GM19467 (cell line): ENCODE data around the gene THBD.

Source experiments
- ATAC-seq: cut with Tn5 transposase; IDR thresholded peaks from one replicate; pipeline ENCODE4 v1.9.1; 2021; ENCODE audit warnings: mild to moderate bottlenecking, moderate library complexity; ENCODE audit not compliant: unreplicated experiment

The THBD gene

GRCh38 chr20:23084845-23085365 is 35.4 kb upstream of the THBD start:
- no peak for ATAC-seq

DNA sequence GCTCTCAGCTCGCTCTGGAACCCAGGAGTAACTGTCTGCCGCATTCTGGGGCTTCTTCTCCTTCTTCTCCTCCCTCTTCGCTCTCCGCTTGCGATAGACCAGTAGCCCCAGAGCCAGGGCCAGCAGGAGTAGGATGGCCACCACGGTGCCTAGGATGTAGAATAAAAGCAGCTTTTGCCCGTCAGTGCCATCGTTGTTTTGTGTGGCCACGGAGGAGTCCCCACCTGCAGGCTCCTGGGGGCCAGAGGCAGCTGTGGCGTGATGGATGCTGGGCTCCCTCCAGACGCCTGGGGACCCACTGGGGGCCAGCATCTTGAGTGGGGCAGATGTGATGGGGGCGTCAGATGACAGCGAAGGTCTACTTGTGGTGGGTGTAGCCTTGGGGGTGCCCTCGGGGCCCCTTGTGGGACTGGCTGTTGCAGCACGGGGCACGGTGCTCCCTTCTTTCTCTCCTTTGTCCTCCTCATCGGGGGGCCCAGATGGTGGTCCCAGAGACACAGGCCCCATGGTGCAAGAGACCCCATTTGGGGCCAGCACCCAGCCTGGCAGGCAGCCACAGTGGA is 34.9 kb upstream of the THBD start:
- ATAC-seq, result no peak

- ATAC-seq, result no peak
Measured at GRCh38 chr20:23083553-23084220, 34.2 kb upstream of the THBD start.

DNA sequence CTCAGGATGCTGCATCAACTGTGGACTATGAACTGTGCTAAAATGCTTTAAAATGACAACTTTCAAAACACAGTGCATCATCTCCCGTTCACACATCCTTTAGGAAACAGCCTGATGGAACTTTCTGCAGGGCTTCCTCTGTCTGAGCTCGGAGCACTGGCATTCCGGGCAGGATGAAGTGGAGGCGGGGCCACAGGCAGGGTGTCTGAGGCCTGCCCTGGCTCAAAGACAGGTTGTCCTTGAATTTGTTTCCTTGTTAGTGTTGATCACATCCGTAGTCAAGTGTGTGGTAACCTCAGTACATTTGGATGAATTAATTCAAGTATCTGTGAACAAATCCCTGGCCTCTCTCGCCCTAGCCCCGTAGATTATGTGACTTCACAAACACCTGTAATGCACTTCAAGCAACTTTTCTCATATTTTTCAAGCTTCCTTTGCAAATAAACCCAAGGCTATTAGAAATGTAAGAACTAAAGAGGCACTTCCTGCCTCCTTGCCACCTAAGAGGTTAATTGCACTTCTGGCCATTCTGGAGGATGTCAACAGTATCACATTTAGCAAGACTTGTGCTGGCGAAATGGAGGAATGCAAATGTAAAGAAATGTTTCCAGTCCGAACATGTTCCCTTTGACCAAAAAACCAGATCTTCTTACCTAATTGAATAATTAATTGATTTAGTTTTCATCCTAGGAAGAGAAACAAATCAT is 33.5 kb upstream of the THBD start:
- ATAC-seq, result no peak

DNA sequence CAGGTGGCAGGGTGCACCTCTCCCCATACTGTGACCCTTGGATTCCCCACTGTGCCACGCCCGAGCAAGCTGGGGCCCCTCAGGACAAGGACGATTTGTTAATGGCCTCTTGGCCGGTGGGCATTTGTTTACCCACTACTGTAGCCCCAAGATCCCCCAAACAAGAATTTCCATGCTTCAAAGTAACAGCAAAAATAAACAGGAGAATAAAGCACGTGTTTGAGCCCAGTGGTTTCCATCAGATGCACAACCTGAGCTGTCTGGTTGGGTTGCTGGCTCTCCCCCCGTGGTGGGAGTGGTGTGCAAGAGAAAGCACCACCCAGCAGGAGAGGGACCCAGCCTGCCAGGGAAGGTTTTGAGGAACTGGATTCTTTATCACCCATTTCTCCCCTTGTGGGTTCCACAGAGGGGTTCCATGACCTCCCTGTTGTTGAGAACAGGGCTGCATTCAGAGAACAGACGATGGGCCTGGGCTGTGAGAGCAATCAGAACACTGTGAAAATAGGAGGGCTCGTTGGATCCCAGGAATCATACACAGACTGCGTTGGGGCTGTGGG is 31.9 kb upstream of the THBD start:
- ATAC-seq, result no peak

GRCh38 chr20:23080521-23080920 is 31.0 kb upstream of the THBD start:
- ATAC-seq, result no peak

- no peak for ATAC-seq
Measured at GRCh38 chr20:23079926-23080325, 30.5 kb upstream of the THBD start.

DNA sequence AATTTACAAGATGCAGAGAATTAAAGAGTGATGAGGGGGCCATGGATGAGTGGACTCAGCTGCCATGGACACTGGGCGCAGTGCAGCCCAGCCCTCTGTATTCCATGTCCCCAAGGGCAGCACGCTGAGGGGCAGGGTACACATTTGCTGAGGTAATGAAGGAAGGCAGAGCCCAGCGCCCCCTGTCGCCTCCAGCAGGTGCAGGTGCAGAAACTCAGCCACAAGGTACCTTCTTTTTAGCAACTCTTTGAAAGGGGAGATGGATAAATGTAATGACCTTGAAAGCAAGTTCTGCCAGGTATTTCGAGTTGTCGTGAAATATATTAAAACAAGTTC is 29.5 kb upstream of the THBD start:
- no peak for ATAC-seq

GRCh38 chr20:23078351-23079015 is 29.0 kb upstream of the THBD start:
- no peak for ATAC-seq

DNA sequence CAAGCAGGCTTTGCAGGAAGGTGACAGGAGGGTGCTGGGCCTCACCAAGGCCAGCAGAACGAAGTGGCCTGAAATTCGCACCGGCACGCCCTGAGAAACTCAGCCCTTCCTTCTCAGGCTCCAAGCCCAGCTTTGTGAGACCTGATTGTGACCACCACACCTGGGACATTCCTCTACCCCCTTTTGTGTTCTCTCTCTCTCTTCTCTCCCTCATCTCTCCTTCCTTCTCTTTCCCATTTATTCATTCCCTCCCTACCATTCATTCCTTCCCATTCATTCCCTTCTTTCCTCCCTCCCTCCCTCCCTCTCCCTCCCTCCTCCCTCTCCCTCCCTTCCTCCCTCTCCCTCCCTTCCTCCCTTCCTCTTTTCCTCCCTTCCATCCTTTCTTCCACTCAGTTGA is 27.8 kb upstream of the THBD start:
- no peak for ATAC-seq

DNA sequence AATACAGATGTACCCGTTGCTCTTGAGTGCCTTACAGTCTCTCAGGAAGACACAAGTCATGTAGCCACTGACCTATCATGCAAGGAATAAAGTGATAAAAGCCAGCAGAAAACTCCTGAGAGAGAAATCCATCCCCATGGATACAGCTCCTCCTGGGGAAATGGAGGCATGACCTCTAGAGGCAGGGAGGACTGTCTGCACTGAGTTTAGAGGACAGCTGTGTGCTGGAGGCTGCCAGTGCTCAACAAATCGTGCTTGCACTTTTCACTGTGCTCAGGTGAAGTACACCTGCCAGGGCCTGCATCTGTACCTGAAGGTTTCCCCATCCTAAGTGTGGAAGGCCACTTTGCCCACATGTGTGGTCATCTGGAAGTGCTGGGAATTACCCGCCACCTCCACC is 24.6 kb upstream of the THBD start:
- no peak for ATAC-seq

- no peak for ATAC-seq
Measured at GRCh38 chr20:23072892-23073586, 23.6 kb upstream of the THBD start.

GRCh38 chr20:23071996-23072395 is 22.5 kb upstream of the THBD start:
- no peak for ATAC-seq

DNA sequence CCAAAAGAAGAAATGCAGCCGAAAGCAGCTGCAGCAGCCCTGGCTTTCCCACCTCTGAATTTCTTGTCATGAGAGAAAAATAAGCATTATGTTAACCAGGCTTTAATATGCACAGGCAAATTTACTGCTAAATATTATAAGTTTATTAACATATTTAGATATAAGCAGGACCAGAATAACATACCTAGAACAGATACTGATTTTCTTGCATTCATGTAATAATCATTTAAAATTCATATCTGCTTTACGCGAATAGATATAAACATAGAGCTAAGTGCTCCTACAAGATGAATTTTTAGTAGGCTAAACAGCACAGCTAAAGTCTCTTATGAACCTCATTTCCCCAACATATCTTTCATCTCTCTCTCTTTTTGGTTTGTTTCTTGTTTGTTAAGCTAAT is 21.9 kb upstream of the THBD start:
- ATAC-seq, result no peak

DNA sequence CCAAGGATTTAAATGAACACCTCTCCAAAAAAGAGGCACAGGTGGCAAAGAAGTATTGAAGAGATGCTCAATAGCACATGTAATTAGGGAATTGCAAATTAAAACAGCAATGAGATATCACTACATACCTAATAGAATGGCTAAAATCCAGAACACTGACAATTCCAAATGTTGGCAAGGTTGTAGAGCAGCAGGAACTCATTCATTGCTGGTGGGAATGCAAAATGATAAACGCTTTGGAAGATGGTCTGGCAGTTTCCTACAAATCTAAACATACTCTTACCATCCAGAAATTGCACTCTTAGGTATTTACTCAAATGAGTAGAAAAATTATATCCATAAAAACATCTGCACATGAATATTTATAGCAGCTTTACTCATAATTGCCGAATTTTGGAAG is 19.6 kb upstream of the THBD start:
- no peak for ATAC-seq

DNA sequence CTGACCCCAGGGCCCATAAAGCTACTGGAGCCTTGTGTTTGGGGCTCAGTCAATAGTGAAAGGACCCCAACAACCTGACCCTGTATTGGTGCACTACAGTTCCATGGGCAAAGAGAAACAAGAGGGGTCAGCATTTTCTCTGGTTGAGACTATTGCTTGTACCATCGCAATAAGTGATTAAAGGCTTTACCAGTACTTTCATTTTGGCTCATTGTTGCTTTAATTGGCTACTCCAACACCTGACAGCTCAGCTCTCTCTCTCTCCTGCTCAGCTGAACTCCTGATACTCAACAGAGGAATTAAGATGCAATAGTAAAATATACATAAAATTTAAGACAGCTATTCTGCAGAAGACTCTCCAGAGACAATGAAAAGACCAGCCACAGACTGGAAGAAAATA is 18.8 kb upstream of the THBD start:
- no peak for ATAC-seq

DNA sequence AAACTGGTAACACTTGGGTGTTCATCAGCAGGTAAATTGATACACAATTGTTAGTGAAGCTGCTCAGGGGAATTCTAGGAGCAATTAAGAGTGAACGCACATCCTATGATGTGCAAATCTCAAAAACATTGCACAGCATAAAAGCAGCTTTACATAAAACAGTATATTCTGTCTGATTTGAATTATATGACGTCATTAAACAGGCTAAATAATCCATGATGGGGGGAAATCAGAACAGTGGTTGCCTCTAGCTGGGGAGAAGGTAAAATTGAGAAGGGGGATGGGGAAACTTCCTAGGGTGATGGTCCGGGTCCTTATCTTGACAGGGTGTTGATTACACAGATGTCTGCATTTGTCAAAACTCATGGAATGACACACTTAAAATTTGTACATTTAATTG is 17.3 kb upstream of the THBD start:
- no peak for ATAC-seq

- no peak for ATAC-seq
Measured at GRCh38 chr20:23065266-23066201, 16.1 kb upstream of the THBD start.

DNA sequence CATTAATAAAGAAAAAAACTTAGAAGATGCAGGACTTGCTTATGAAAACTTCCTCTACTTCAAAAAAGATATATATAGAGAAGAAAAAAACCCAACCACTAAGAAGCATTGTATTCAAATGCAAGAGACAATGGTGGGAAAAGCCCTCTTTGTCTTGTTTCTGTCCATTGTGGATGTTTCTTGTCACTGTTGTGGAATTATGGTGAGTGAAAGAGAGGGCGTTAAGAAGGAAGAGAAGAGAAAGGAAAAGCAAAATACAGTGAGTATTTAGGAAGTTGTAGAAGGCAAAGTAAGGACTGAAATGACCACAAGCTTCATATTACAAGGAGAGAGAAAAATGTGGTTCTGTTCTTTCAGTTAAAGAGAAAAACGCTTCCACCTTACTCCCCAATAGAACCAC is 14.1 kb upstream of the THBD start:
- no peak for ATAC-seq

- no peak for ATAC-seq
Measured at GRCh38 chr20:23063168-23063567, 13.7 kb upstream of the THBD start.
